Measurements from ENCODE around the gene SORBS1. TPM values are rescaled to one million over a fixed set of nuclear protein-coding genes. Genes with fewer than 3 reads are reported as not detected.

The SORBS1 gene
- total RNA-seq, 1 donor from 2014 or later: 58.2 TPM

DNA sequence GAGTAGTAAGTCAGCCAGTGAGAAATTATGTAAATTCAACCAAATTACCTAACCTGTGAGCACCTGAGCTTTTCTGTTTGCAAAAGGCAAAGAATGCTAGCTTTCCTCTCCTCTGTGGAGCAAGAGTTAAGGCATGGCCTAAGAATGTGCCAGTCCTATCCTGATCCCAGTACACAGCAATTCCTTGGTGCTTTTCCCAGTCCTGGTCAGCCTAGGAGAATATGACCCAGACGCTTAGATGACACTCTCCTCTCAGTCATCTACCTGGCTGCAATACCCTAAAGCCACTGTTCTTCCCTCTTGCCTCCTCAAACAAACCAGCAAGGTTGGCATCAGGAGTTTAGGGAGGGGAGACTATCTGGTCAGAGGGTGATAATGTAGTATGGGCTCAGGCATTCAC, 274.5 kb downstream of the SORBS1 start:
- H3K4me3 ChIP-seq: no peak overlapping the region
- peak overlapping the region; percentile 96 for H3K27ac ChIP-seq
- no peak for ATAC-seq

DNA sequence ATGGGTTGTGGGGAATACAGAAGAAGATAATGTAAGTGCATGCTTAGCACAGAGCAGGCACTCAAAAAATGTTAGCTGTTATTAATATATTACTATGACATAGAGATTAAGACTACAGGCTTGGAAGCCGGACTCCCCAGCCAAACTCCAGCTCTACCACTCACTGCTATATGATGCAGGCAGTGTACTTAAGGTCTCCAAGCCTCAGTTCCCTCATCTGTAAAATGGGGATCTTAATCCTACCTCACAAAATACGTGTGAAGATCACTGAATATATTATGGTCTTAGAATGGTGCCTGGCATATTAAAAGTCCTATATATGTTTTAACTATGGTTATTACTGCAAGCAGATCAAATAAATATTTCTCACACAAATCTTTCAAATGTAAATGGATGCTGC, 275.6 kb downstream of the SORBS1 start:
- intact Hi-C loops (cut with DNase I): no loop called here
- no peaks in the 10 kb centered on the region for H3K27me3 ChIP-seq (ENCODE audit: low read depth)
- no peak overlapping the region for H3K4me3 ChIP-seq
- H3K4me1 ChIP-seq: peaks cover 67% of the 10 kb centered on the region
- H3K27ac ChIP-seq: no peak overlapping the region
- TF ChIP-seq, protein P1, sequence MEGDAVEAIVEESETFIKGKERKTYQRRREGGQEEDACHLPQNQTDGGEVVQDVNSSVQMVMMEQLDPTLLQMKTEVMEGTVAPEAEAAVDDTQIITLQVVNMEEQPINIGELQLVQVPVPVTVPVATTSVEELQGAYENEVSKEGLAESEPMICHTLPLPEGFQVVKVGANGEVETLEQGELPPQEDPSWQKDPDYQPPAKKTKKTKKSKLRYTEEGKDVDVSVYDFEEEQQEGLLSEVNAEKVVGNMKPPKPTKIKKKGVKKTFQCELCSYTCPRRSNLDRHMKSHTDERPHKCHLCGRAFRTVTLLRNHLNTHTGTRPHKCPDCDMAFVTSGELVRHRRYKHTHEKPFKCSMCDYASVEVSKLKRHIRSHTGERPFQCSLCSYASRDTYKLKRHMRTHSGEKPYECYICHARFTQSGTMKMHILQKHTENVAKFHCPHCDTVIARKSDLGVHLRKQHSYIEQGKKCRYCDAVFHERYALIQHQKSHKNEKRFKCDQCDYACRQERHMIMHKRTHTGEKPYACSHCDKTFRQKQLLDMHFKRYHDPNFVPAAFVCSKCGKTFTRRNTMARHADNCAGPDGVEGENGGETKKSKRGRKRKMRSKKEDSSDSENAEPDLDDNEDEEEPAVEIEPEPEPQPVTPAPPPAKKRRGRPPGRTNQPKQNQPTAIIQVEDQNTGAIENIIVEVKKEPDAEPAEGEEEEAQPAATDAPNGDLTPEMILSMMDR (IDR thresholded peaks at IDR 0.05): no peak
- H3K36me3 ChIP-seq: no peaks in the 10 kb centered on the region
- DNase-seq (no peak), ATAC-seq (no peak)
- no peaks in the 10 kb centered on the region for H3K9me3 ChIP-seq

More for the DNA sequence above, 274.5 kb downstream of the SORBS1 start:
- Histone ChIP-seq H3K36me3 (no peaks in the 10 kb centered on the region), H3K27me3 (ENCODE audit: low read depth) (no peaks in the 10 kb centered on the region), H3K9me3 (no peaks in the 10 kb centered on the region), H3K4me1 (peaks cover 63% of the 10 kb centered on the region)
- TF ChIP-seq, protein P1 (IDR thresholded peaks at IDR 0.05): no peak
- DNase-seq: no peak
- intact Hi-C loops (cut with DNase I): no loop called here

DNA sequence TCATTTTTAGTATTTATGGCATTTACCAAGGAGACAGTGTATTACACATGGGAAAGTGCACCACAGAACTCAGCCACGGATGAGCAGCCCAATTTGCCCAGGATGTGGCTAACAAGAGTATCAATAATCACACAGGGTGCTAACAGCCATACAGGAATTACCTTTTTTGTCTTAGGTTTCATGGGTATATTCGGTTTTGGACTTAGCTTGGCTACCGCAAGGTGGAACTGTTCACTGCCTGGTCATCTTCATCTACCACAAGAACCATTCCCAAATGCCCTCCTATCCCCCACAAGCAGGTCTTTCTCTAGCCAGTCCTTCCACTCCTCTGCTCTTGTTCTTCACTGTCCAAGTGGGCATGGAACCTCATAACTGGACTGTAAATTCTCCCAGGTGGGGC, 276.4 kb downstream of the SORBS1 start:
- Histone ChIP-seq H3K27me3 (ENCODE audit: low read depth) (no peaks in the 10 kb centered on the region), H3K27ac (no peak overlapping the region), H3K4me3 (no peak overlapping the region), H3K9me3 (no peaks in the 10 kb centered on the region), H3K4me1 (peaks cover 74% of the 10 kb centered on the region), H3K36me3 (no peaks in the 10 kb centered on the region)
- no peak for DNase-seq
- no peak for ATAC-seq
- TF ChIP-seq, protein P1 (IDR thresholded peaks at IDR 0.05): no peak
- intact Hi-C loops (cut with DNase I): no loop called here

GRCh38 chr10:95282107-95282506, 279.1 kb downstream of the SORBS1 start:
- Histone ChIP-seq H3K27me3 (ENCODE audit: low read depth) (no peaks in the 10 kb centered on the region), H3K4me1 (peaks cover 80% of the 10 kb centered on the region), H3K4me3 (no peak overlapping the region), H3K27ac (no peak overlapping the region), H3K9me3 (no peaks in the 10 kb centered on the region), H3K36me3 (no peaks in the 10 kb centered on the region)
- DNase-seq (no peak), ATAC-seq (no peak)
- TF ChIP-seq, protein P1 (IDR thresholded peaks at IDR 0.05): no peak
- intact Hi-C loops (cut with DNase I): no loop called here

GRCh38 chr10:95281206-95281605, 280.0 kb downstream of the SORBS1 start:
- TF ChIP-seq, protein P1 (IDR thresholded peaks at IDR 0.05): no peak
- H3K4me3 ChIP-seq: no peak overlapping the region
- intact Hi-C loops (cut with DNase I): no loop called here
- peak overlapping the region; percentile 67 for H3K27ac ChIP-seq
- DNase-seq (no peak), ATAC-seq (no peak)
- no peaks in the 10 kb centered on the region for H3K36me3 ChIP-seq
- no peaks in the 10 kb centered on the region for H3K9me3 ChIP-seq
- peaks cover 80% of the 10 kb centered on the region for H3K4me1 ChIP-seq
- H3K27me3 ChIP-seq (ENCODE audit: low read depth): no peaks in the 10 kb centered on the region

- TF ChIP-seq, protein P1 (IDR thresholded peaks at IDR 0.05): no peak
- H3K4me1 ChIP-seq: peaks cover 80% of the 10 kb centered on the region
Measured at GRCh38 chr10:95280637-95281036, 280.5 kb downstream of the SORBS1 start.

More at GRCh38 chr10:95280637-95281036, 280.5 kb downstream of the SORBS1 start:
- no peaks in the 10 kb centered on the region for H3K27me3 ChIP-seq (ENCODE audit: low read depth)
- DNase-seq (no peak), ATAC-seq (no peak)
- peak overlapping the region; percentile 67 for H3K27ac ChIP-seq
- intact Hi-C loops (cut with DNase I): no loop called here
- no peaks in the 10 kb centered on the region for H3K9me3 ChIP-seq
- H3K36me3 ChIP-seq: no peaks in the 10 kb centered on the region
- H3K4me3 ChIP-seq: no peak overlapping the region

Data from lower lobe of right lung (tissue), 2 donors.